Heart left ventricle (tissue), 16 donors: ENCODE data around the gene POMC. TPM values are rescaled to one million over a fixed set of nuclear protein-coding genes. Genes with fewer than 3 reads are reported as not detected.

Experiments used
- ATAC-seq, 4 donors: fragments of 200-7000 bp; cut with Tn5 transposase; one replicate each; pipeline ENCODE4 v1.9.1; 2020 to 2022; ENCODE audit warnings: moderate library complexity in 4 of 4, mild to moderate bottlenecking in 3 of 4, moderate number of reproducible peaks in 1 of 4
- DNase-seq, 5 donors: peaks; one replicate each; pipeline ENCODE4 v3.0.0-alpha.2; 2020
- H3K27ac ChIP-seq, 12 donors: fragments of 200-600 bp; sonication (generic) in 4 of 12; one replicate each; pipeline versions ENCODE4 v1.5.0 to v1.8.0; 2016 to 2022; ENCODE audit warnings: mild to moderate bottlenecking in 2 of 12
- H3K27me3 ChIP-seq, 9 donors: fragments of 200-600 bp; sonication (generic) in 2 of 9; one replicate each; pipeline versions ENCODE4 v1.5.1 to v1.8.0; 2016 to 2022; ENCODE audit warnings: mild to moderate bottlenecking in 3 of 9
- H3K36me3 ChIP-seq, 9 donors: fragments of 200-600 bp; sonication (generic) in 2 of 9; one replicate each; pipeline versions ENCODE4 v1.5.0 to v1.8.0; 2018 to 2022; ENCODE audit warnings: mild to moderate bottlenecking in 2 of 9
- H3K4me1 ChIP-seq, 12 donors: fragments of 200-600 bp; sonication (generic) in 4 of 12; one replicate each; pipeline versions ENCODE4 v1.5.0 to v1.8.0; 2016 to 2022; ENCODE audit warnings: mild to moderate bottlenecking in 3 of 12
- H3K4me3 ChIP-seq, 12 donors: fragments of 200-600 bp; sonication (generic) in 4 of 12; one replicate each; pipeline versions ENCODE4 v1.5.0 to v1.8.0; 2017 to 2022; ENCODE audit warnings: mild to moderate bottlenecking in 9 of 12, moderate library complexity in 4 of 12
- H3K9me3 ChIP-seq, 12 donors: fragments of 200-600 bp; sonication (generic) in 4 of 12; one replicate each; pipeline versions ENCODE4 v1.5.0 to v1.8.0; 2016 to 2022; ENCODE audit warnings: mild to moderate bottlenecking in 1 of 12
- POLR2A ChIP-seq, 2 donors: fragments of 450-650 bp; IDR thresholded peaks; one replicate each; pipeline ENCODE4 v1.6.1; 2017; ENCODE audit warnings: antibody characterized with exemption in 2 of 2, mild to moderate bottlenecking in 2 of 2, moderate library complexity in 2 of 2
- whole genome bisulfite sequencing, 4 donors: extraction: QIAGEN DNeasy Blood & Tissue Kit in 2 of 4; methylation state at CpG; one replicate each; pipeline versions ENCODE4 v1.1.5 to v1.1.7; 2013 to 2018; 5-methylcytosine and 5-hydroxymethylcytosine counted together
- intact Hi-C, 10 donors: fragments of 100-400 bp; cut with DNase I; formaldehyde crosslinking; loops; one replicate each; pipeline versions ENCODE4 v1.11.1 to v1.14.2; 2022
- polyA plus RNA-seq, 2 donors: library from polyadenylated mRNA; stranded (reverse); fragments of 200-250 nt; gene quantifications; one replicate each; pipeline ENCODE4 v1.2.3, GENCODE V29; 2013
- total RNA-seq, 9 donors: library from RNA; depleted of rRNA in 2 of 9; stranded (reverse); fragments of >200 nt in 2 of 9; fragmentation: NEBNext Ultra II Directional in 3 of 9; extraction: Animal tissue kit (Norgen Biotek cat#: 25700) in 3 of 9; gene quantifications; one replicate each; pipeline versions ENCODE4 v1.1.0 to v1.2.4, GENCODE V29; 2016 to 2023
- TF ChIP-seq, protein P1 (sequence below), 12 donors: fragments of 200-600 bp; sonication (generic) in 4 of 12; IDR thresholded peaks; one replicate each; pipeline versions ENCODE4 v1.5.0 to v1.8.0; 2018 to 2022; ENCODE audit warnings: antibody characterized with exemption in 12 of 12, mild to moderate bottlenecking in 5 of 12
- donor health status: ischemic (EF 13 %, LVEDD 7.1; RV severe dilation, severe dysfunction).
- donor health status: healthy with polysubstance abuse.
- donor health status: DM: no; HTN: yes; CAD: no.
- donor health status: DM: no; HTN: no; CAD: no.
- donor health status: ischemic (EF 25% LVEDD 6.9; RV normal size, moderate dysfunction).
- donor health status: ischemic (EF 25% LVEDD 5.7; RV mildly dilated, moderate dysfunction).
- donor health status: healthy.
- donor health status: DM: yes; HTN: yes; CAD: no.
- donor health status: ischemic (EF 35%, LVEDD 5.7; RV mildly dilated, moderate dysfunction).
- donor health status: nonischemic (EF 11% LVEDD 7.7; RV severe dilation, severe dysfunction).
- donor health status: DM: yes; HTN: yes; CAD: no.
- donor health status: PGD.
- donor health status: ischemic (EF 29% LVEDD 5.4; RV normal size, mild dysfunction).
- donor health status: nonischemic (EF 23%, LVEDD 6.1; RV moderate dilation, normal function).

Gene POMC
- total and polyA plus RNA-seq, 11 donors: 0.77 to 8.0 (median 3.0) TPM

GRCh38 chr2:25204190-25204838 is 35.9 kb upstream of the POMC start:
- intact Hi-C loops: no loop called here
- Histone ChIP-seq H3K27ac (peak overlapping the region in 3 of 12 donors; percentile 35 to 65 (median 49)), H3K4me3 (peak overlapping the region in 9 of 12 donors; percentile 19 to 56 (median 43)), H3K4me1 (peaks cover 0 to 6% (median 0%) of the 10 kb centered on the region in 12 donors), H3K36me3 (no peaks in the 10 kb centered on the region), H3K27me3 (no peaks in the 10 kb centered on the region), H3K9me3 (no peaks in the 10 kb centered on the region)
- no peak for DNase-seq
- peak in 3 of 4 donors; percentile 54 to 71 (median 68) for ATAC-seq
- TF ChIP-seq POLR2A (IDR thresholded peaks at IDR 0.05): no peak
- TF ChIP-seq, protein P1, sequence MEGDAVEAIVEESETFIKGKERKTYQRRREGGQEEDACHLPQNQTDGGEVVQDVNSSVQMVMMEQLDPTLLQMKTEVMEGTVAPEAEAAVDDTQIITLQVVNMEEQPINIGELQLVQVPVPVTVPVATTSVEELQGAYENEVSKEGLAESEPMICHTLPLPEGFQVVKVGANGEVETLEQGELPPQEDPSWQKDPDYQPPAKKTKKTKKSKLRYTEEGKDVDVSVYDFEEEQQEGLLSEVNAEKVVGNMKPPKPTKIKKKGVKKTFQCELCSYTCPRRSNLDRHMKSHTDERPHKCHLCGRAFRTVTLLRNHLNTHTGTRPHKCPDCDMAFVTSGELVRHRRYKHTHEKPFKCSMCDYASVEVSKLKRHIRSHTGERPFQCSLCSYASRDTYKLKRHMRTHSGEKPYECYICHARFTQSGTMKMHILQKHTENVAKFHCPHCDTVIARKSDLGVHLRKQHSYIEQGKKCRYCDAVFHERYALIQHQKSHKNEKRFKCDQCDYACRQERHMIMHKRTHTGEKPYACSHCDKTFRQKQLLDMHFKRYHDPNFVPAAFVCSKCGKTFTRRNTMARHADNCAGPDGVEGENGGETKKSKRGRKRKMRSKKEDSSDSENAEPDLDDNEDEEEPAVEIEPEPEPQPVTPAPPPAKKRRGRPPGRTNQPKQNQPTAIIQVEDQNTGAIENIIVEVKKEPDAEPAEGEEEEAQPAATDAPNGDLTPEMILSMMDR (IDR thresholded peaks at IDR 0.05): no peak
- 23 to 42% (median 35%) methylated on average over 46 to 59 of the region's 59 CpGs for WGBS, 4 donors

- peaks cover 0 to 6% (median 0%) of the 10 kb centered on the region in 12 donors for H3K4me1 ChIP-seq
- DNase-seq (no peak), ATAC-seq (no peak)
- intact Hi-C loops: no loop called here
- no peaks in the 10 kb centered on the region for H3K27me3 ChIP-seq
- no peak overlapping the region for H3K27ac ChIP-seq
- H3K36me3 ChIP-seq: no peaks in the 10 kb centered on the region
- WGBS, 4 donors: 80 to 93% (median 89%) methylated on average over 11 of the region's 11 CpGs
- TF ChIP-seq POLR2A (IDR thresholded peaks at IDR 0.05): no peak
- no peaks in the 10 kb centered on the region for H3K9me3 ChIP-seq
- H3K4me3 ChIP-seq: no peak overlapping the region
Measured at GRCh38 chr2:25202275-25202674, 33.9 kb upstream of the POMC start.

GRCh38 chr2:25201794-25202193 is 33.4 kb upstream of the POMC start:
- 93 to 96% (median 94%) methylated on average over 7 of the region's 7 CpGs for WGBS, 4 donors
- no peaks in the 10 kb centered on the region for H3K36me3 ChIP-seq
- H3K27me3 ChIP-seq: no peaks in the 10 kb centered on the region
- no peak overlapping the region for H3K27ac ChIP-seq
- ATAC-seq (no peak), DNase-seq (no peak)
- H3K4me1 ChIP-seq: peaks cover 0 to 6% (median 0%) of the 10 kb centered on the region in 12 donors
- intact Hi-C loops: no loop called here
- TF ChIP-seq, protein P1 (IDR thresholded peaks at IDR 0.05): no peak
- TF ChIP-seq POLR2A (IDR thresholded peaks at IDR 0.05): no peak
- no peaks in the 10 kb centered on the region for H3K9me3 ChIP-seq
- no peak overlapping the region for H3K4me3 ChIP-seq

DNA sequence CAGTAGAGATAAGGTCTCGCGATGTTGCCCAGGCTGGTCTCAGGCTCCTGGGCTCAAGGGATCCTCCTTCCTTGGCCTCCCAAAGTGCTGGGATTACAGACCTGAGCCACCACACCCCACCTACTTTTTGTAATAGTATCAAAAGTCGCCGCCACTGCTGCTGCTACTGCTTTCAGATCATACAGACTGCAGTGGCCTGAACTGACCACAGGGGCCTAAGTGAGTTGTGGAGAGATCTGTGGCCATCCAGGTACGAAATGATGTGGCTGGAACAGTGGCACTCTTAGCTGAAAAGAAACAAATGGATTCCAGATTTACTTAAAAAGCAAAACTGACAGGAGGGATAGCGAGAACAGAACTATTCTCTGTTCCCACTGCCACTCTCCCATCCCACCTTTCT is 32.9 kb upstream of the POMC start:
- WGBS, 4 donors: 80 to 87% (median 82%) methylated on average over 6 of the region's 6 CpGs
- ATAC-seq (no peak), DNase-seq (no peak)
- Histone ChIP-seq H3K4me3 (no peak overlapping the region), H3K27me3 (no peaks in the 10 kb centered on the region), H3K36me3 (no peaks in the 10 kb centered on the region), H3K9me3 (no peaks in the 10 kb centered on the region), H3K27ac (no peak overlapping the region), H3K4me1 (peaks cover 0 to 10% (median 0%) of the 10 kb centered on the region in 12 donors)
- intact Hi-C loops: no loop called here
- TF ChIP-seq POLR2A (IDR thresholded peaks at IDR 0.05): no peak
- TF ChIP-seq, protein P1 (IDR thresholded peaks at IDR 0.05): peak in 3 of 12 donors; percentile 9 to 23 (median 12)
